Measurements from ENCODE around the gene AP5Z1.
"Not testable (repeated sequence)": the region's sequence is repeated elsewhere in the genome, so short reads cannot be mapped to it uniquely, and the experiment has no call there.

The AP5Z1 gene

GRCh38 chr7:4788627-4789189 lies 13.3 kb downstream of the AP5Z1 start:
- no peak for DNase-seq (ENCODE audit: low spot score)

- no peak for DNase-seq (ENCODE audit: low spot score)
These were observed 14.0 kb downstream of the AP5Z1 start for GRCh38 chr7:4789194-4790077.

DNA sequence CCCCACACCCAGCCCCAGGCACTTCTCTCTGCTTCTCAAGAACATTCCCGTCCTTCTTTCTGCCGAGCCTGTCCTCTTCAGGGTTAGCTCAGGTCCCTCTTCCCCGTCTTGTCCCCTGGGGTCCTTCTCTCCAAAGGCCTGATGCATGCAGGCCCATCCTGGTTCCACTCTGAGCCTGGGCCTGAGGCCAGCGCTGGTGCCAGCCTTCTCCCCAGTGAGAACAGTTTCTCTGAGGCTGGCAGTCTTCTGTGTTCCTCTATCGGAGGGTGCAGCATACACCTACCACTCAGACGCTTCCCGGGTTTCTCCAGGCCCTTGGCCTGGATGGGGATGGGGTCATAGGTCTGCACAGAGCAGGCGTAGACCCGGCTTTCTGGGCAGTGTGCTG lies 14.6 kb downstream of the AP5Z1 start:
- no peak for DNase-seq (ENCODE audit: low spot score)

DNA sequence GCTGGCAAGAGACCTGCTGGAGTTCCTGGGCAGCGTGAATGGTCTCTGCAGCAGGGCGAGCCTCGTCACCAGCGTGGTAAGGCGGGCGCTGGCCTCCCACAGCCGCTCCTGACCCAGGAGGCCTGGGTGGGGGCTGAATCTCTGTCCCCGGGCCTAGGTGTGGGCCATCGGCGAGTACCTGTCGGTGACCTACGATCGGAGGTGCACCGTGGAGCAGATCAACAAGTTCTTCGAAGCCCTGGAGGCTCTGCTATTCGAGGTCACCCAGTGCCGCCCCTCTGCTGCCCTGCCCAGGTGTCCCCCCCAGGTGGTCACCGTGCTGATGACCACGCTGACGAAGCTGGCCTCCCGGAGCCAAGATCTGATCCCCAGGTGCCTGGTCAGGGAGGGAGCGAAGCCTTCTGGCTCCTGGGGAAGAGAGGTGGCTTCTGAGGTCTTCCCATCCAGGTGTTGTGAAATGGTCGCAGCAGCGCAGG lies 15.1 kb downstream of the AP5Z1 start:
- DNase-seq (ENCODE audit: low spot score) = no peak

- no peak for DNase-seq (ENCODE audit: low spot score)
These were observed 15.8 kb downstream of the AP5Z1 start for GRCh38 chr7:4791101-4791737.

- DNase-seq (ENCODE audit: low spot score) = peak; percentile 44
These were observed 16.5 kb downstream of the AP5Z1 start for GRCh38 chr7:4791738-4792536.

- no peak for DNase-seq (ENCODE audit: low spot score)
These were observed 17.2 kb downstream of the AP5Z1 start for GRCh38 chr7:4792537-4793126.

GRCh38 chr7:4793385-4793993 lies 18.1 kb downstream of the AP5Z1 start:
- DNase-seq (ENCODE audit: low spot score) = not testable (repeated sequence)

- DNase-seq (ENCODE audit: low spot score) = not testable (repeated sequence)
These were observed 18.7 kb downstream of the AP5Z1 start for GRCh38 chr7:4794171-4794570.

DNA sequence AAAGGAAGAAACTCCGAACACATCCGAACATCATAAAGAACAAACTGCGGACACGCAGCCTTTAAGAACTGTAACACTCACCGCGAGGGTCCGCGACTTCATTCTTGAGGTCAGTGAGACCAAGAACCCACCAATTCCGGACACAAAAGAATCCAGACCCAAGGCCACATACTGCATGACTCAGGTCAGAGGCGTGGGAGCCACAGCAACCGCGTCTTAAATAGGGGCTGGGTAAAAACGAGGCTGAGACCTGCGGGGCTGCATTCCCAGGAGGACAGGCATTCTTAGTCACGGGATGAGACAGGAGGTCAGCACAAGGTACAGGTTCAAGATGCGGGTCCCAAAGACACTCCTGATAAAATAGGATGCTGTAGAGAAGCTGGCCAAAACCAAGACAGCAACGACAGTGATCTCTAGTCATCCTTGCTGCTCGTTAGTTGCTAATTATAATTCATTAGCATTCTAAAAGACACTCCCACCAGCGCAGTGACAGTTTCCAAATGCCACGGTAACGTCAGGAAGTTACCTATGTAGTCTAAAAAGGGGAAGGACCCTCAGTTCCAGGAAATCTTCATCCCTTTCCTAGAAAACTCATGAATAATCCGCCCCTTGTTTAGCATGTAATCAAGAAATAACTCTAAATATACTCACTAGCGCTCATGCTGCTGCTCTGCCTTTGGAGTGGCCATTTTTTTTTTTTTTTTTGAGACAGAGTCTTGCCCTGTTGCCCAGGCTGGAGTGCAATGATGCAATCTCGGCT lies 19.3 kb downstream of the AP5Z1 start:
- no peak for DNase-seq (ENCODE audit: low spot score)

DNA sequence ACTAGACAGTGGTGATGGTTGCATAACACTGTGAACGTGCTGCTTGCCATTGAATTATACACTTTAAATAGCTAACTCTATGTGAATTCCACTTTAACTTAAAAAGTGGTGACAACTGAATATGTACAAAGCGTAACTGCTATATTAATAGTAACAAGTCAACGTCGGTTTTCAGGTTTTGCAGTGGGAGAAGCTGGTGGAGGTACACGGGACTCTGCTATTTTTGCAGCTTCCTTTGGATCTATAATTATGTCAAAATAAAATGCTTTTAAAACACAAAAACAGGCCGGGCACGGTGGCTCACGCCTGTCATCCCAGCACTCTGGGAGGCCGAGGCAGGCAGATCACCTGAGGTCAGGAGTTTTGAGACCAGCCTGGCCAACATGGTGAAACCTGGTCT lies 21.0 kb downstream of the AP5Z1 start:
- no peak for DNase-seq (ENCODE audit: low spot score)

DNA sequence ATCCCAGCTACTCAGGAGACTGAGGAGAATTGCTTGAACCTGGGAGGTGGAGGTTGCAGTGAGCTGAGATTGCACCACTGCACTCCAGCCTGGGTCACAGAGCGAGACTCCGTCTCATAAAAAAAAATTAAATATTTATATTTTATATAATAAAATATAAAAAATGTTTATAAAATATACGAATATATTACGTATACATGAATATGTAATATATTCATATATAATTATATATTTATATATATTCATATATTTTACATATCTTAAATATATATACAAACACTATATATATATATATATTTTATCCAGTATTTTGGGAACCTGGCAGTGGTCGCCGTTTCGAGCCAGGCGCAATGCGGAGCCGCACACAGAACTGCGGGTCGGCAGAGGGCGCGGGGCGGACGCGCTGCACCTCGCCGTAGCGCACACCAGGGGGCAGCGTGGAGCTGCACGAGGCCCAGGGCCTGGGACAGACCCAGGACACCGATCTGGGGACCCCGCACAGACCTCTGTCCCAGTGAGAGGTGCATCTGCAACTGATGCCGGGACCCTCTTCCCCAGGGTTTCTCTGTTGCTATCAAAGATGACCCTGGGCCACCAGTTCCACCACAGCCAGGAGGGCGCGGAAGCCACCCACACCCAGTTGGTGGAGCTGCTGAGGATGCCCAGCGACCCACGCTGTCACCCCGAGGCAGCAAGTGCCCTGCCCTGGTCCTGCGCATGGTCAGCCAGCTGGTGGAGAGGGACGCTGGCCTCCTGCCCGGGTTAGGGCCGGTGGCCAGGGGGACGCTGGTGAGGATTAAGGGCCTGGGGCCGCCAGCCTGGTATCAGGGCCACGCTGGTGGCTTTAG lies 22.7 kb downstream of the AP5Z1 start:
- DNase-seq (ENCODE audit: low spot score) = peak; percentile 66

GRCh38 chr7:4798706-4799235 lies 23.3 kb downstream of the AP5Z1 start:
- no peak for DNase-seq (ENCODE audit: low spot score)

GRCh38 chr7:4799508-4800268 lies 24.3 kb downstream of the AP5Z1 start:
- no peak for DNase-seq (ENCODE audit: low spot score)

DNA sequence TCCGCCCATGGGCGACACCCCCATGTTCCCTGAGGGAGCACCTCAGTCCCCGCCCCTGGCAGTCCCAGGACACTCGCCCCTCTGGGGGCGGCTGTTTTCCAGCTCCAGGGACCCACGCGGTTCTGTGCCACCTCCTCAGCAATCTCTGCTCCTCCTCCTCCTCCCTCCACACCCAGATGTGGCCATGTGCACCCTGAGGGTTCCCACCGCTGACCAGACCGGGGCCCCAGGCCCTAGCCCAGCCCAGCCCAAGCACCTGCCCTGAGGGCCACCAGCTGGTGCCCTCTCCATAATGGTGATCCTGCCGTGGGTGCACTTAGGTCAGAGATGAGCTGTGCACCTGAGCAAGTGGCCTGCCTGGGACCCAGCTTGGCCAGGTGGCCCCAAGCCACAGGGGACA lies 25.1 kb downstream of the AP5Z1 start:
- no peak for DNase-seq (ENCODE audit: low spot score)

- no peak for DNase-seq (ENCODE audit: low spot score)
These were observed 25.8 kb downstream of the AP5Z1 start for GRCh38 chr7:4800926-4801838.

DNA sequence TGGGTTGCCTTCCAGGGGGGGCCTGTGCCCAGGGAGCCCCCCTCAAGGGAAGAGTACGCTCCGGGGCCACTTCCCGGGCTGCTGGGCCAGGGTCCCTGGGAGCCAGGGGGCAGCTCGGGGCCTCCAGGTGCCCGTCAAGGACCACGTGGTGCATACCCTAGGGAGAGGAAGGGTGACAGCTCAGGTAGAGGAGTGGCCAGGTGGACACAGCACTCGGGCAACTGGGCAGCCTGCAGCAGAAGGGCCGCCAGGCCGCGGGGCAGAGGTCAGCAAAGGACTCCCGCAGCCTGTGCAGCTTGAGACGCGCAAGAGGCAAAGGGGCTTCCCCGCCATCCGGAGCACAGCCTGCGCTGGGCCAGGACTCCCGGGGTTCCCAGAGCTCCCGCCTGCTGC lies 26.4 kb downstream of the AP5Z1 start:
- no peak for DNase-seq (ENCODE audit: low spot score)

DNA sequence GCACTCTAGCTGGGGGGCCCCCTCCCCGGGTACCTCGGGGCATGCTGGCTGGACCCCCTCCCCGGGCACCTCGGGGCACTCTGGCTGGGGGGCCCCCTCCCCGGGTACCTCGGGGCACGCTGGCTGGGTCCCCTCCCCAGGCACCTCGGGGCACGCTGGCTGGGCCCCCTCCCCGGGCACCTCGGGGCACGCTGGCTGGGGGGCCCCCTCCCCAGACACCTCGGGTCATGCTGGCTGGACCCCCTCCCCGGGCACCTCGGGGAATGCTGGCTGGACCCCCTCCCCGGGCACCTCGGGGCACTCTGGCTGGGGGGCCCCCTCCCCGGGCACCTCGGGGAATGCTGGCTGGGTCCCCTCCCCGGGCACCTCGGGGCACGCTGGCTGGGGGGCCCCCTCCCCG lies 27.2 kb downstream of the AP5Z1 start:
- DNase-seq (ENCODE audit: low spot score) = not testable (repeated sequence)

Data from COLO829 (cell line).